Esophagus muscularis mucosa (tissue), 4 donors: Measurements from ENCODE around the gene CAMTA1.

Experiments
- CTCF ChIP-seq, 3 experiments: fragments of 200-600 bp in 2 of 3; fragments of 450-650 bp in 1 of 3; sonication (generic) in 2 of 3; IDR thresholded peaks; one replicate each; pipeline ENCODE4 v1.5.1; 2017 to 2019; ENCODE audit warnings: antibody characterized with exemption in 3 of 3, mild to moderate bottlenecking in 2 of 3, moderate library complexity in 1 of 3
- EP300 ChIP-seq: sonication (generic); formaldehyde crosslinking; IDR thresholded peaks from one replicate; pipeline ENCODE4 v1.6.1; 2017; ENCODE audit warnings: antibody characterized with exemption
- POLR2AphosphoS5 ChIP-seq, 2 donors: sonication (generic); formaldehyde crosslinking; IDR thresholded peaks; one replicate each; pipeline ENCODE4 v1.6.1; 2017; ENCODE audit warnings: antibody characterized with exemption in 2 of 2

DNA sequence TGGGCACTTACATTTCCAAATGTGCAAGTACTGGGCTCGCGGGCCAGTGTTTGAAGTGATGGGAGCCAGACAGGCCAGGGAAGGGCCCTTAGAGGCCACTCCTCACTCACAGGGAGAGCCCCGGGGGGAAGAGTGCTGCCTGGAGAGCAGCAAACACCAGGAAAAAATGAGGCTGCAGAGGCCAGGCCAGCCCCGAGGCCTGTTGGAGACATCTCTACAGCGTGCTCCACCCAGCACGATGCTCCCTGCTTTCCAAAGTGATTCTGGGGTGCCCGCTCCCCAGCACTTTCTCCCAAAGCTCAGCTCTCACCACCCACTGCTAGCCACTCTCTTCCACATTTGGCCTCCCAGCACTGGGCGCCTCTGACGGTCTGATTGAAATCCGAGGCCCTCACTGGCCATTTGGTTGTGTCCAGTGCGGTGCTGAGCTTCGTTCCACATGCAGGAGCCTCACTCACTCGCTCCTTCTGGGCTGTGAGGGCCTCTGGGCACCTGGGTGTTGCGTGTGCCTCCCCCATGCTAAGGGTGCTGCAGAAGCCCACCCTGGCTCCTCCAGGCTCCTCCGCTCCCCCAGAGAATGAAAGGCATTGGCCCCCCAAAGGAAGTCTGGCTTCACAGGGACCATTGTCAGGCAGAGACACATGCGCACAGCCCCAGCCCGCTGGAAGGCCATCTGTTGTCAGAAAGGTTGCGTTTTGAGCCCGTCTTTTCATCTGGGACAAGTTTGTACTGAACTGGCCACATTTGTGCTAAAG is 600.4 kb downstream of the CAMTA1 start:
- TF ChIP-seq CTCF (IDR thresholded peaks at IDR 0.05), result no peak
- TF ChIP-seq POLR2AphosphoS5 (IDR thresholded peaks at IDR 0.05), result no peak
- no peak for TF ChIP-seq EP300
